Heart left ventricle (tissue), 16 donors: ENCODE results near the gene CSF3R. TPM values are rescaled to one million over a fixed set of nuclear protein-coding genes. Genes with fewer than 3 reads are reported as not detected.

Source experiments
- ATAC-seq, 4 donors: fragments of 200-7000 bp; cut with Tn5 transposase; one replicate each; pipeline ENCODE4 v1.9.1; 2020 to 2022; ENCODE audit warnings: moderate library complexity in 4 of 4, mild to moderate bottlenecking in 3 of 4, moderate number of reproducible peaks in 1 of 4
- DNase-seq, 5 donors: peaks; one replicate each; pipeline ENCODE4 v3.0.0-alpha.2; 2020
- H3K27ac ChIP-seq, 12 donors: fragments of 200-600 bp; sonication (generic) in 4 of 12; one replicate each; pipeline versions ENCODE4 v1.5.0 to v1.8.0; 2016 to 2022; ENCODE audit warnings: mild to moderate bottlenecking in 2 of 12
- H3K27me3 ChIP-seq, 9 donors: fragments of 200-600 bp; sonication (generic) in 2 of 9; one replicate each; pipeline versions ENCODE4 v1.5.1 to v1.8.0; 2016 to 2022; ENCODE audit warnings: mild to moderate bottlenecking in 3 of 9
- H3K36me3 ChIP-seq, 9 donors: fragments of 200-600 bp; sonication (generic) in 2 of 9; one replicate each; pipeline versions ENCODE4 v1.5.0 to v1.8.0; 2018 to 2022; ENCODE audit warnings: mild to moderate bottlenecking in 2 of 9
- H3K4me1 ChIP-seq, 12 donors: fragments of 200-600 bp; sonication (generic) in 4 of 12; one replicate each; pipeline versions ENCODE4 v1.5.0 to v1.8.0; 2016 to 2022; ENCODE audit warnings: mild to moderate bottlenecking in 3 of 12
- H3K4me3 ChIP-seq, 12 donors: fragments of 200-600 bp; sonication (generic) in 4 of 12; one replicate each; pipeline versions ENCODE4 v1.5.0 to v1.8.0; 2017 to 2022; ENCODE audit warnings: mild to moderate bottlenecking in 9 of 12, moderate library complexity in 4 of 12
- H3K9me3 ChIP-seq, 12 donors: fragments of 200-600 bp; sonication (generic) in 4 of 12; one replicate each; pipeline versions ENCODE4 v1.5.0 to v1.8.0; 2016 to 2022; ENCODE audit warnings: mild to moderate bottlenecking in 1 of 12
- CTCF ChIP-seq, 12 donors: fragments of 200-600 bp; sonication (generic) in 4 of 12; IDR thresholded peaks; one replicate each; pipeline versions ENCODE4 v1.5.0 to v1.8.0; 2018 to 2022; ENCODE audit warnings: antibody characterized with exemption in 12 of 12, mild to moderate bottlenecking in 5 of 12
- POLR2A ChIP-seq, 2 donors: fragments of 450-650 bp; IDR thresholded peaks; one replicate each; pipeline ENCODE4 v1.6.1; 2017; ENCODE audit warnings: antibody characterized with exemption in 2 of 2, mild to moderate bottlenecking in 2 of 2, moderate library complexity in 2 of 2
- WGBS, 4 donors: extraction: QIAGEN DNeasy Blood & Tissue Kit in 2 of 4; methylation state at CpG; one replicate each; pipeline versions ENCODE4 v1.1.5 to v1.1.7; 2013 to 2018; 5-methylcytosine and 5-hydroxymethylcytosine counted together
- intact Hi-C, 10 donors: fragments of 100-400 bp; cut with DNase I; formaldehyde crosslinking; loops; one replicate each; pipeline versions ENCODE4 v1.11.1 to v1.14.2; 2022
- polyA plus RNA-seq, 2 donors: library from polyadenylated mRNA; stranded (reverse); fragments of 200-250 nt; gene quantifications; one replicate each; pipeline ENCODE4 v1.2.3, GENCODE V29; 2013
- total RNA-seq, 9 donors: library from RNA; depleted of rRNA in 2 of 9; stranded (reverse); fragments of >200 nt in 2 of 9; fragmentation: NEBNext Ultra II Directional in 3 of 9; extraction: Animal tissue kit (Norgen Biotek cat#: 25700) in 3 of 9; gene quantifications; one replicate each; pipeline versions ENCODE4 v1.1.0 to v1.2.4, GENCODE V29; 2016 to 2023
- donor health status: ischemic (EF 13 %, LVEDD 7.1; RV severe dilation, severe dysfunction).
- donor health status: healthy with polysubstance abuse.
- donor health status: DM: no; HTN: yes; CAD: no.
- donor health status: DM: no; HTN: no; CAD: no.
- donor health status: ischemic (EF 25% LVEDD 6.9; RV normal size, moderate dysfunction).
- donor health status: ischemic (EF 25% LVEDD 5.7; RV mildly dilated, moderate dysfunction).
- donor health status: healthy.
- donor health status: DM: yes; HTN: yes; CAD: no.
- donor health status: ischemic (EF 35%, LVEDD 5.7; RV mildly dilated, moderate dysfunction).
- donor health status: nonischemic (EF 11% LVEDD 7.7; RV severe dilation, severe dysfunction).
- donor health status: DM: yes; HTN: yes; CAD: no.
- donor health status: PGD.
- donor health status: ischemic (EF 29% LVEDD 5.4; RV normal size, mild dysfunction).
- donor health status: nonischemic (EF 23%, LVEDD 6.1; RV moderate dilation, normal function).

Gene CSF3R
- total and polyA plus RNA-seq, 11 donors, result 1.5 to 22.7 (median 4.1) TPM

- peaks cover 0 to 8% (median 0%) of the 10 kb centered on the region in 9 donors for H3K27me3 ChIP-seq
- H3K27ac ChIP-seq, result no peak overlapping the region
- no peaks in the 10 kb centered on the region for H3K9me3 ChIP-seq
- no peak for ATAC-seq
- TF ChIP-seq POLR2A (IDR thresholded peaks at IDR 0.05) (no peak), CTCF (IDR thresholded peaks at IDR 0.05) (no peak)
- DNase-seq, result no peak
- peaks cover 0 to 1% (median 0%) of the 10 kb centered on the region in 9 donors for H3K36me3 ChIP-seq
- peaks cover 0 to 58% (median 4%) of the 10 kb centered on the region in 12 donors for H3K4me1 ChIP-seq
- H3K4me3 ChIP-seq, result no peak overlapping the region
- intact Hi-C loops, result no loop called here
- WGBS, 4 donors, result 88 to 98% (median 90%) methylated on average over 2 of the region's 2 CpGs
Measured at GRCh38 chr1:36484099-36484498, 1.4 kb upstream of the CSF3R start.

- ATAC-seq (peak in 3 of 4 donors; percentile 15 to 22 (median 19)), DNase-seq (no peak)
- Histone ChIP-seq H3K27me3 (peaks cover 0 to 3% (median 0%) of the 10 kb centered on the region in 9 donors), H3K27ac (peak overlapping the region in 3 of 12 donors; percentile 18 to 86 (median 25)), H3K4me1 (peaks cover 0 to 51% (median 4%) of the 10 kb centered on the region in 12 donors), H3K36me3 (peaks cover 0 to 6% (median 0%) of the 10 kb centered on the region in 9 donors), H3K4me3 (peak overlapping the region in 9 of 12 donors; percentile 6 to 53 (median 24)), H3K9me3 (no peaks in the 10 kb centered on the region)
- intact Hi-C loops, result no loop called here
- TF ChIP-seq CTCF (IDR thresholded peaks at IDR 0.05), result no peak
- no peak for TF ChIP-seq POLR2A (IDR thresholded peaks at IDR 0.05)
- 26 to 34% (median 31%) methylated on average over 26 of the region's 26 CpGs for WGBS, 4 donors
Measured at GRCh38 chr1:36481771-36482723, 666 bp downstream of the CSF3R start.

- H3K27ac ChIP-seq, result no peak overlapping the region
Measured at GRCh38 chr1:36481091-36481490, 1.6 kb downstream of the CSF3R start.

More at GRCh38 chr1:36481091-36481490, 1.6 kb downstream of the CSF3R start:
- Histone ChIP-seq H3K9me3 (no peaks in the 10 kb centered on the region), H3K36me3 (peaks cover 0 to 6% (median 0%) of the 10 kb centered on the region in 9 donors), H3K27me3 (peaks cover 0 to 8% (median 0%) of the 10 kb centered on the region in 9 donors), H3K4me1 (peaks cover 0 to 47% (median 4%) of the 10 kb centered on the region in 12 donors), H3K4me3 (peak overlapping the region in 1 of 12 donors; percentile 53)
- intact Hi-C loops, result no loop called here
- 78 to 89% (median 82%) methylated on average over 6 of the region's 6 CpGs for WGBS, 4 donors
- no peak for ATAC-seq
- no peak for DNase-seq
- TF ChIP-seq POLR2A (IDR thresholded peaks at IDR 0.05) (no peak), CTCF (IDR thresholded peaks at IDR 0.05) (no peak)
